Calu3 (cell line): ENCODE results near the gene HTR3D. TPM values are rescaled to one million over a fixed set of nuclear protein-coding genes. Genes with fewer than 3 reads are reported as not detected.

Experiments
- Bru-seq: library from RNA; stranded (reverse); fragments of 400-500 nt; gene quantifications from one replicate; lab custom pipeline; 2021; lab: Mats Ljungman, UMichigan
- BruChase-seq, 2 experiments: library from RNA; stranded (reverse); fragments of 400-500 nt; gene quantifications; one replicate each; lab custom pipeline; 2021; lab: Mats Ljungman, UMichigan
- BruUV-seq: library from RNA; stranded (reverse); fragments of 400-500 nt; replicated peaks from 2 replicates; lab custom pipeline; 2021; lab: Mats Ljungman, UMichigan
- CTCF ChIA-PET: fragments of 300-600 bp; sonication (Branson Sonifier 250); formaldehyde crosslinking; loops from one replicate; lab custom pipeline; 2022; ENCODE audit warnings: antibody characterized with exemption; lab: Charles Lee
- DNase-seq: peaks from one replicate; pipeline ENCODE4 v3.0.0; 2022
- H3K27ac Mint-ChIP-seq: one replicate; pipeline ENCODE4 v1.8.0; 2022; ENCODE audit warnings: mixed read lengths; ENCODE audit not compliant: unreplicated experiment
- H3K27me3 Mint-ChIP-seq: one replicate; pipeline ENCODE4 v1.8.0; 2022; ENCODE audit warnings: mixed read lengths; ENCODE audit not compliant: unreplicated experiment
- H3K36me3 Mint-ChIP-seq: one replicate; pipeline ENCODE4 v1.8.0; 2022; ENCODE audit warnings: mild to moderate bottlenecking, moderate library complexity, mixed read lengths; ENCODE audit not compliant: insufficient read depth, unreplicated experiment
- H3K4me1 Mint-ChIP-seq: one replicate; pipeline ENCODE4 v1.8.0; 2022; ENCODE audit warnings: mild to moderate bottlenecking, low read depth, mixed read lengths; ENCODE audit not compliant: unreplicated experiment
- H3K4me3 Mint-ChIP-seq: one replicate; pipeline ENCODE4 v1.8.0; 2022; ENCODE audit warnings: mild to moderate bottlenecking, low read depth, moderate library complexity, mixed read lengths; ENCODE audit not compliant: unreplicated experiment
- H3K9me3 Mint-ChIP-seq: one replicate; pipeline ENCODE4 v1.8.0; 2022; ENCODE audit warnings: low read depth, mixed read lengths; ENCODE audit not compliant: unreplicated experiment
- CTCF ChIP-seq: fragments of 200-600 bp; IDR thresholded peaks from one replicate; pipeline ENCODE4 v1.8.0; 2022; ENCODE audit warnings: antibody characterized with exemption; ENCODE audit not compliant: unreplicated experiment
- intact Hi-C: fragments of 100-400 bp; cut with micrococcal nuclease; formaldehyde crosslinking; loops from one replicate; pipeline ENCODE4 v1.10.0; 2022; ENCODE audit not compliant: unreplicated experiment
- long read RNA-seq: library from polyadenylated mRNA; stranded (forward); transcript quantifications from one replicate; pipeline ENCODE4 v2.0.0, GENCODE V29; 2022
- total RNA-seq: library from RNA; stranded (reverse); gene quantifications from 2 replicates; pipeline ENCODE4 v1.2.3, GENCODE V29; 2022

The HTR3D gene
- total RNA-seq = not detected in 2 replicates
- not detected for Bru-seq, nascent RNA
- BruChase-seq, experiment 1, labeled RNA remaining after a 6-hour chase = not detected
- BruChase-seq, experiment 2, labeled RNA remaining after a 2-hour chase = not detected
- long read RNA-seq = 0 reads

- BruUV-seq = no TSS peak
- no peak within 1 kb of the TSS for H3K27ac Mint-ChIP-seq
- peaks cover 84% of the 10 kb centered on the region for H3K27me3 Mint-ChIP-seq
- no peak within 1 kb of the TSS for H3K4me3 Mint-ChIP-seq
- intact Hi-C loops = no loop called here
- no peaks in the 10 kb centered on the region for H3K4me1 Mint-ChIP-seq
- no peak for TF ChIP-seq CTCF
- DNase-seq = no peak
- H3K36me3 Mint-ChIP-seq = no peaks in the 10 kb centered on the region
- CTCF ChIA-PET = interaction anchor here (0.7 kb wide), 1 partner anchor 10 kb away, joined by 5 read pairs; no protein-coding TSS in a partner anchor
- no peaks in the 10 kb centered on the region for H3K9me3 Mint-ChIP-seq
These were observed at the start of gene HTR3D for GRCh38 chr3:184031187-184031792. Gene HTR3D (plus strand): TSS chr3:184031742. CDS start chr3:184031742, 0 bp downstream.

- no peaks in the 10 kb centered on the region for H3K9me3 Mint-ChIP-seq
- TF ChIP-seq CTCF = no peak
- H3K36me3 Mint-ChIP-seq = no peaks in the 10 kb centered on the region
- DNase-seq = no peak
- no peaks in the 10 kb centered on the region for H3K27me3 Mint-ChIP-seq
- no peak overlapping the region for H3K27ac Mint-ChIP-seq
- no TSS peak for BruUV-seq
- H3K4me3 Mint-ChIP-seq = no peak overlapping the region
- CTCF ChIA-PET = no interaction called here
- H3K4me1 Mint-ChIP-seq = no peaks in the 10 kb centered on the region
- intact Hi-C loops = no loop called here
These were observed 49.4 kb upstream of the HTR3D start for GRCh38 chr3:183981990-183982644.

DNA sequence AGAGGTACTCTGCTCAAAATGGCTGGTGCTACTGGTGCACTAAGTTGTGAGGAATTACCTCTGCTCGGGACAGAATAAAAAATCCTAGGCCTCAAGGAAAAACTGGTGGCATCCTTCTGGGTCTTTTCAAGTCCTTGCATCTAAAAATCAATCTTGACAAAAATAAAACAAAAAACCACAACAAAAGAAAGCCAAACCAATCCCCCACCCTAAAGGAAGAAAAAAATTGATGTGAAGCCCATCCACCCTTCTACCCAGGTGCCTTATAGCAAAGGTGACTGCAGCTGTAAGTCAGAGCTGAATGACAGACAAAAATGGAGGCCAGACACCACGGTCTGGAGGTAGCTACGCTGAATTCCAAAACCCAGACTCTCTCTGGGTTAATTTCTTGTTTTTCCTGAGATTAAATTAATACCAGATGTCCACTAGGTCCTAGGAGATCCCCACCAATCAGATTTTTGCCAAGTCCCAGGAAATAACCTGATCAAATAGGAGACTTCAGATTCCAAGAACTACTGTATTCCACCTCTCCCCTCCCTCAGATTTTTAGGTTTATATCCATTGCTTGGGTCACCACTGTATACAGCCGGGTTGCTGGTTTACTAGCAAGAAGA, 47.3 kb upstream of the HTR3D start:
- no peak for TF ChIP-seq CTCF
- DNase-seq = no peak
- no TSS peak for BruUV-seq
- H3K27ac Mint-ChIP-seq = no peak overlapping the region
- no peaks in the 10 kb centered on the region for H3K36me3 Mint-ChIP-seq
- intact Hi-C loops = no loop called here
- H3K4me1 Mint-ChIP-seq = no peaks in the 10 kb centered on the region
- H3K9me3 Mint-ChIP-seq = no peaks in the 10 kb centered on the region
- H3K27me3 Mint-ChIP-seq = no peaks in the 10 kb centered on the region
- CTCF ChIA-PET = no interaction called here
- H3K4me3 Mint-ChIP-seq = no peak overlapping the region

- H3K4me3 Mint-ChIP-seq = no peak overlapping the region
- BruUV-seq = no TSS peak
- CTCF ChIA-PET = no interaction called here
- no peaks in the 10 kb centered on the region for H3K4me1 Mint-ChIP-seq
- H3K27me3 Mint-ChIP-seq = no peaks in the 10 kb centered on the region
- TF ChIP-seq CTCF = no peak
- no peaks in the 10 kb centered on the region for H3K36me3 Mint-ChIP-seq
- intact Hi-C loops = no loop called here
- no peak overlapping the region for H3K27ac Mint-ChIP-seq
- no peak for DNase-seq
- H3K9me3 Mint-ChIP-seq = no peaks in the 10 kb centered on the region
These were observed 46.5 kb upstream of the HTR3D start for GRCh38 chr3:183984749-183985729.
